Measurements from ENCODE around the gene CBX5. TPM values are rescaled to one million over a fixed set of nuclear protein-coding genes. Genes with fewer than 3 reads are reported as not detected.

CBX5 gene
- total and polyA plus RNA-seq, 5 donors from 2014 or later = 18.2 to 38.9 (median 19.9) TPM

GRCh38 chr12:54207539-54208294 lies 72.2 kb downstream of the CBX5 start:
- H3K4me3 Mint-ChIP-seq = no peak overlapping the region
- no peaks in the 10 kb centered on the region for H3K36me3 Mint-ChIP-seq
- peaks cover 46% of the 10 kb centered on the region for H3K27me3 Mint-ChIP-seq
- H3K4me3 ChIP-seq (ENCODE audit: low read depth, low read length) = no peak overlapping the region
- peaks cover 7% of the 10 kb centered on the region for H3K27me3 ChIP-seq (ENCODE audit: control insufficient read depth, insufficient read depth, low read length)
- no peak overlapping the region for H3K27ac Mint-ChIP-seq
- H3K36me3 ChIP-seq (ENCODE audit: control insufficient read depth, insufficient read depth, low read length) = no peaks in the 10 kb centered on the region
- no peaks in the 10 kb centered on the region for H3K9me3 ChIP-seq (ENCODE audit: control insufficient read depth in 2 of 2, low read length in 2 of 2)
- DNase-seq = peak; percentile 65 to 70 (median 66)
- ATAC-seq (ENCODE audit: low read depth in 2 of 2) = peak; percentile 83 to 86
- no peaks in the 10 kb centered on the region for H3K4me1 ChIP-seq (ENCODE audit: control insufficient read depth, insufficient read depth, low read length, poor library complexity, severe bottlenecking)
- H3K27ac ChIP-seq (ENCODE audit: insufficient read depth, low read length, poor library complexity, severe bottlenecking) = no peak overlapping the region
- H3K9me3 Mint-ChIP-seq = no peaks in the 10 kb centered on the region
- H3K4me1 Mint-ChIP-seq = peaks cover 0 to 6% (median 0%) of the 10 kb centered on the region in 4 donors

GRCh38 chr12:54206791-54207190 lies 73.1 kb downstream of the CBX5 start:
- Mint-ChIP-seq H3K4me3 (no peak overlapping the region), H3K27ac (no peak overlapping the region), H3K9me3 (no peaks in the 10 kb centered on the region), H3K4me1 (peaks cover 0 to 6% (median 0%) of the 10 kb centered on the region in 4 donors), H3K36me3 (no peaks in the 10 kb centered on the region), H3K27me3 (peaks cover 46% of the 10 kb centered on the region)
- Histone ChIP-seq H3K36me3 (ENCODE audit: control insufficient read depth, insufficient read depth, low read length) (no peaks in the 10 kb centered on the region), H3K4me1 (ENCODE audit: control insufficient read depth, insufficient read depth, low read length, poor library complexity, severe bottlenecking) (no peaks in the 10 kb centered on the region), H3K27ac (ENCODE audit: insufficient read depth, low read length, poor library complexity, severe bottlenecking) (no peak overlapping the region), H3K9me3 (ENCODE audit: control insufficient read depth in 2 of 2, low read length in 2 of 2) (no peaks in the 10 kb centered on the region), H3K27me3 (ENCODE audit: control insufficient read depth, insufficient read depth, low read length) (peaks cover 8% of the 10 kb centered on the region), H3K4me3 (ENCODE audit: low read depth, low read length) (no peak overlapping the region)
- DNase-seq (no peak), ATAC-seq (ENCODE audit: low read depth in 2 of 2) (no peak)

DNA sequence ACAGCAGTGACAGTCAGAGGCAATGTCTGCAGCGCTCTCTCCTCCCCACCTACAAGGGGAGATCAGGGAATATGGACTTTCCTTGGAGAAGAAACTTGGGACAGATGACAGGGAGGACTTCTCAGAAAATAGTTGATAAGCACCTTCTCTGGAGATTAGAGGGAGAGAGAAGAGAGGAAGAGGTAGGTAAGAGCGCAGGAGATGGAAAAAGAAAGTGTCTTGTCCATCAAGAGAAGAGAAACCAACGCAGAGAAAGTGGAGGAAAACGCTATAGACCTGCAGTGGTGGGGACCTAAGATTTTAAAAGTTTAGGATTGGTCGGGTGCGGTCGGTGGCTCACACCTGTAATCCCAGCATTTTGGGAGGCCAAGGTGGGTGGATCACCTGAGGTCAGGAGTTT lies 75.6 kb downstream of the CBX5 start:
- no peaks in the 10 kb centered on the region for H3K36me3 Mint-ChIP-seq
- peaks cover 61% of the 10 kb centered on the region for H3K27me3 Mint-ChIP-seq
- H3K27me3 ChIP-seq (ENCODE audit: control insufficient read depth, insufficient read depth, low read length) = peaks cover 12% of the 10 kb centered on the region

DNA sequence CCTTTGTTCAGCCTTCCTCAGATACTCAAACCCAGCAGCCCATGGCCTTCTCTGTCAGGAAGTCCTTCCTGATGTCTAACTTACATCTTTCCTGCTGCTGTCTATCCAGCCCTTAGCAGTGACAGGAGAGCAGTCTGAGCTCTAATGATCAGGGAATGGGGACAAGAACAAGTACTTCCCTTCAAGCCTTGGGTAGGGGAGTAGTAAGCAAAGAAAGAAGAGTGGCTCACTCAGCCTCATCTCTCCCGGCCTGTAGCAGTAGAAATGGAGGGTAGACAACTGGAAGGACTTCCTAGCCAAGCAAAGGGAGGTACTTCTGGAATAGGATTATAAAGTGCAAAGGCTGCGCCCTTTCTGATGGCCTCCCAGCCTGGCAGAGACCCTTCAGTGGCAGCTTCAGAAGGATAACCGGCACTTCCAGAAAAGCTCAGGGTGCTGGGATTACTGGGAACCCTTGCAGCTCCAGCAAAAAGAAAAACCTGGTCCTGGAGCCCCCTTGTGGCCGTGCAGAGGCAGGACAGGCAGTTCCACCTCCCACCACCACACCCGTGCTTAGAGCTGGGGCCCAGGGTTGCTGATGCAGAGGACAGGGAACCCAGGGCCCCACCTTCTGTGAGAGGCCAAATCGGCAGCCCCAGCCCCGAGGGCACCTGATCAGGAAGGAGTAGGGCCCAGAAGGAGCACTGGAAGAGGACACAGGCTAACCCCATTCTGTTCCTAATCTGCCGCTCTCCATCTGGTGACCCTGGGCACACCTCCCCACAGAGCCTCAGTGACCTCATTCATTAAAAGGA lies 78.7 kb downstream of the CBX5 start:
- Histone ChIP-seq H3K27me3 (ENCODE audit: control insufficient read depth, insufficient read depth, low read length) (peaks cover 26% of the 10 kb centered on the region), H3K9me3 (ENCODE audit: control insufficient read depth in 2 of 2, low read length in 2 of 2) (no peaks in the 10 kb centered on the region), H3K4me1 (ENCODE audit: control insufficient read depth, insufficient read depth, low read length, poor library complexity, severe bottlenecking) (peaks cover under 1% of the 10 kb centered on the region), H3K36me3 (ENCODE audit: control insufficient read depth, insufficient read depth, low read length) (no peaks in the 10 kb centered on the region), H3K27ac (ENCODE audit: insufficient read depth, low read length, poor library complexity, severe bottlenecking) (no peak overlapping the region), H3K4me3 (ENCODE audit: low read depth, low read length) (no peak overlapping the region)
- Mint-ChIP-seq H3K27ac (no peak overlapping the region), H3K36me3 (no peaks in the 10 kb centered on the region), H3K4me3 (no peak overlapping the region), H3K9me3 (peaks cover 0 to 2% (median 0%) of the 10 kb centered on the region in 7 donors), H3K27me3 (peaks cover 78% of the 10 kb centered on the region), H3K4me1 (peaks cover 0 to 6% (median 4%) of the 10 kb centered on the region in 4 donors)
- DNase-seq (peak; percentile 50 to 66 (median 61)), ATAC-seq (ENCODE audit: low read depth in 2 of 2) (peak; percentile 80 to 84)

More for the DNA sequence above, 75.6 kb downstream of the CBX5 start:
- Histone ChIP-seq H3K4me1 (ENCODE audit: control insufficient read depth, insufficient read depth, low read length, poor library complexity, severe bottlenecking) (no peaks in the 10 kb centered on the region), H3K36me3 (ENCODE audit: control insufficient read depth, insufficient read depth, low read length) (no peaks in the 10 kb centered on the region), H3K9me3 (ENCODE audit: control insufficient read depth in 2 of 2, low read length in 2 of 2) (no peaks in the 10 kb centered on the region), H3K4me3 (ENCODE audit: low read depth, low read length) (no peak overlapping the region), H3K27ac (ENCODE audit: insufficient read depth, low read length, poor library complexity, severe bottlenecking) (no peak overlapping the region)
- Mint-ChIP-seq H3K4me3 (no peak overlapping the region), H3K27ac (no peak overlapping the region), H3K4me1 (peaks cover 0 to 6% (median 0%) of the 10 kb centered on the region in 4 donors), H3K9me3 (no peaks in the 10 kb centered on the region)
- no peak for DNase-seq
- no peak for ATAC-seq (ENCODE audit: low read depth in 2 of 2)

DNA sequence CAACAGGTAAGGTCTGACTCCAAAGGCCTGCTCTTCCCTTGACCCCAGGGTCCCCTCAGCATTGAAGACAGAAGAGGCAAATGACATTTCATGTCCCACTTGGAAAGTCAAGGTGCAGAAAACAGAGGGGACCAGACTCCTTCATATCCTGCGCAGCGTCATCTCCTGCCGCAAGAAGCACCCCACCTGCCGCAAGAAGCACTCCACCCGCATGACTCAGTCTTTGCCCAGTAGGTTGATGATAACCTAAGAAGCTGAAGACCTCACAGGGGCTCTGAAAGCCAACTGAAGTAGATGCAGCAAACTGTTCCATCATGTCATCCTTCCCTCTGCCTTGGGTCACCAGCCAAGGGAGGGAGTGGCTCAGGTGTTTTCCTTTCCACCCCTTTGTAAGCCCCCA lies 79.5 kb downstream of the CBX5 start:
- no peak for ATAC-seq (ENCODE audit: low read depth in 2 of 2)
- Histone ChIP-seq H3K36me3 (ENCODE audit: control insufficient read depth, insufficient read depth, low read length) (no peaks in the 10 kb centered on the region), H3K4me3 (ENCODE audit: low read depth, low read length) (no peak overlapping the region), H3K9me3 (ENCODE audit: control insufficient read depth in 2 of 2, low read length in 2 of 2) (no peaks in the 10 kb centered on the region), H3K4me1 (ENCODE audit: control insufficient read depth, insufficient read depth, low read length, poor library complexity, severe bottlenecking) (peaks cover 9% of the 10 kb centered on the region), H3K27ac (ENCODE audit: insufficient read depth, low read length, poor library complexity, severe bottlenecking) (no peak overlapping the region), H3K27me3 (ENCODE audit: control insufficient read depth, insufficient read depth, low read length) (peaks cover 27% of the 10 kb centered on the region)
- Mint-ChIP-seq H3K36me3 (no peaks in the 10 kb centered on the region), H3K27ac (no peak overlapping the region), H3K4me1 (peaks cover 0 to 10% (median 6%) of the 10 kb centered on the region in 4 donors), H3K9me3 (peaks cover 0 to 2% (median 0%) of the 10 kb centered on the region in 7 donors), H3K27me3 (peaks cover 78% of the 10 kb centered on the region), H3K4me3 (no peak overlapping the region)
- DNase-seq = no peak

DNA sequence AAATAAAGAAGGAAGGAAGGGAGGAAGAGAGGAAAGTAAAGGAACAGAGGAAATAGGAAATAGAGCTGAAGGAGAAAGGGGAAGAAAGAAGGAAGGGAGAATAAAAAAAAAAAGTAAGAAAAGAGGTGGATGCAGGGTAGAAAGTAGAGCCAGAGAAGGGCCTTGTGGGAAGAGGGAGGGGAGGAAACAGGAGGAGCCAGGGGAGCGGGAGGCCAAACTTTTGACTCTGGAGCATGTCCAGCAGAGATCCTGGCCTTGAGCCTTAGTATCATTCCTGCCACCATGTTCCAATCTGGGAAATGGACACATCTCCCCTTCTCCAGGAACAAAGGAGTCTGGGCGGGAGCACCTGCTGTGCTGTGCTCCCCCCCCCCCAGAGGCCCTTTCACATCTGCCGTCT lies 80.0 kb downstream of the CBX5 start:
- Mint-ChIP-seq H3K36me3 (no peaks in the 10 kb centered on the region), H3K27me3 (peaks cover 83% of the 10 kb centered on the region), H3K4me1 (peaks cover 0 to 11% (median 7%) of the 10 kb centered on the region in 4 donors), H3K4me3 (no peak overlapping the region), H3K9me3 (peaks cover 0 to 2% (median 0%) of the 10 kb centered on the region in 7 donors), H3K27ac (no peak overlapping the region)
- H3K36me3 ChIP-seq (ENCODE audit: control insufficient read depth, insufficient read depth, low read length) = no peaks in the 10 kb centered on the region
- H3K27ac ChIP-seq (ENCODE audit: insufficient read depth, low read length, poor library complexity, severe bottlenecking) = no peak overlapping the region
- no peak for DNase-seq
- no peaks in the 10 kb centered on the region for H3K9me3 ChIP-seq (ENCODE audit: control insufficient read depth in 2 of 2, low read length in 2 of 2)
- no peak overlapping the region for H3K4me3 ChIP-seq (ENCODE audit: low read depth, low read length)
- ATAC-seq (ENCODE audit: low read depth in 2 of 2) = no peak
- H3K27me3 ChIP-seq (ENCODE audit: control insufficient read depth, insufficient read depth, low read length) = peaks cover 31% of the 10 kb centered on the region
- peaks cover 11% of the 10 kb centered on the region for H3K4me1 ChIP-seq (ENCODE audit: control insufficient read depth, insufficient read depth, low read length, poor library complexity, severe bottlenecking)

DNA sequence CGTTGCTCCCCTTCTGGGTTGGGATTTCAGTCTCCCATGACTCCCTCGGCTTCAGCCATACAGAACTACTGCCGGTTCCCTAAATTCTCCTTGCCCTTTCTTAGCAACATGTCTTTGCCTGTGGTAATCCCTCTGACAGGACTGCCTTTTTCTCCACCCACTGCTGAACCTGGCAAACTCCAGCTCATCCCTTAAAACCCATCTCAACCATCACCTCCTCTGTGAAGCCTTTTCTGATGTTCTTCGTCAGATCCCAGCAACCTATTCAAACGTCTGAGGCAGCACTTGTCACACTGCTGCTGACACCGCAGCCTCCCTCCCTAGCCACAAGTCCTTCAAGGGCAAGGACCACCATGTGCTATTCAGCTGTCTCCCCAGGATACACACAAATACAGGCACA lies 80.9 kb downstream of the CBX5 start:
- H3K27ac ChIP-seq (ENCODE audit: insufficient read depth, low read length, poor library complexity, severe bottlenecking) = no peak overlapping the region

More for the DNA sequence above, 80.9 kb downstream of the CBX5 start:
- Mint-ChIP-seq H3K36me3 (no peaks in the 10 kb centered on the region), H3K9me3 (peaks cover 0 to 2% (median 0%) of the 10 kb centered on the region in 7 donors), H3K4me3 (no peak overlapping the region), H3K4me1 (peaks cover 0 to 11% (median 7%) of the 10 kb centered on the region in 4 donors), H3K27ac (no peak overlapping the region), H3K27me3 (peaks cover 85% of the 10 kb centered on the region)
- peaks cover 34% of the 10 kb centered on the region for H3K27me3 ChIP-seq (ENCODE audit: control insufficient read depth, insufficient read depth, low read length)
- H3K9me3 ChIP-seq (ENCODE audit: control insufficient read depth in 2 of 2, low read length in 2 of 2) = no peaks in the 10 kb centered on the region
- H3K36me3 ChIP-seq (ENCODE audit: control insufficient read depth, insufficient read depth, low read length) = no peaks in the 10 kb centered on the region
- peaks cover 11% of the 10 kb centered on the region for H3K4me1 ChIP-seq (ENCODE audit: control insufficient read depth, insufficient read depth, low read length, poor library complexity, severe bottlenecking)
- no peak for DNase-seq
- H3K4me3 ChIP-seq (ENCODE audit: low read depth, low read length) = no peak overlapping the region
- no peak for ATAC-seq (ENCODE audit: low read depth in 2 of 2)
